Liver (tissue), 9 donors: Measurements from ENCODE around the gene CMTM2. TPM values are rescaled to one million over a fixed set of nuclear protein-coding genes. Genes with fewer than 3 reads are reported as not detected.

Source experiments
- DNase-seq: peaks from one replicate; pipeline ENCODE4 v3.0.0-alpha.2; 2017; ENCODE audit warnings: low spot score
- H3K27ac ChIP-seq, 2 donors: one replicate each; pipeline ENCODE4 v1.7.0; 2013; ENCODE audit warnings: inconsistent platforms in 2 of 2, low read length in 2 of 2, control low read depth in 1 of 2, low read depth in 1 of 2, mild to moderate bottlenecking in 1 of 2
- H3K27me3 ChIP-seq, 4 donors: one replicate each; pipeline versions ENCODE4 v1.6.1 to v1.7.0; 2013; ENCODE audit warnings: low read length in 3 of 4, inconsistent platforms in 1 of 4, mild to moderate bottlenecking in 1 of 4, moderate library complexity in 1 of 4; ENCODE audit not compliant: control insufficient read depth in 4 of 4, insufficient read depth in 4 of 4
- H3K36me3 ChIP-seq, 4 donors: one replicate each; pipeline versions ENCODE4 v1.6.1 to v1.7.0; 2013; ENCODE audit warnings: low read length in 3 of 4, mild to moderate bottlenecking in 3 of 4, low read depth in 1 of 4, moderate library complexity in 1 of 4; ENCODE audit not compliant: control insufficient read depth in 4 of 4, insufficient read depth in 3 of 4
- H3K4me1 ChIP-seq, 4 donors: one replicate each; pipeline versions ENCODE4 v1.6.1 to v1.7.0; 2013; ENCODE audit warnings: low read length in 3 of 4, mild to moderate bottlenecking in 3 of 4, moderate library complexity in 1 of 4; ENCODE audit not compliant: control insufficient read depth in 4 of 4, insufficient read depth in 4 of 4
- H3K4me3 ChIP-seq, 3 donors: one replicate each; pipeline versions ENCODE4 v1.6.1 to v1.7.0; 2013; ENCODE audit warnings: low read length in 3 of 3, control low read depth in 1 of 3, low read depth in 1 of 3, mild to moderate bottlenecking in 1 of 3
- H3K9ac ChIP-seq, 2 donors: one replicate each; pipeline ENCODE4 v1.7.0; 2013; ENCODE audit warnings: low read length in 2 of 2, mild to moderate bottlenecking in 2 of 2, moderate library complexity in 2 of 2, control low read depth in 1 of 2, low read depth in 1 of 2
- H3K9me3 ChIP-seq, 4 donors: one replicate each; pipeline versions ENCODE4 v1.6.1 to v1.7.0; 2013; ENCODE audit warnings: low read length in 3 of 4; ENCODE audit not compliant: control insufficient read depth in 4 of 4
- CTCF ChIP-seq: fragments of 150-350 bp; IDR thresholded peaks from 2 replicates; pipeline ENCODE4 v1.5.1; 2017; ENCODE audit warnings: improper control_type of control experiment, low read depth, low read length; ENCODE audit not compliant: missing input control
- EGR1 ChIP-seq, 2 donors: IDR thresholded peaks; 2 replicates each; pipeline ENCODE4 v1.6.1; 2016 to 2018; ENCODE audit warnings: antibody characterized with exemption in 2 of 2, low read depth in 2 of 2
- FOXA2 ChIP-seq: IDR thresholded peaks from 2 replicates; pipeline ENCODE4 v1.6.1; 2016; ENCODE audit warnings: antibody characterized with exemption
- GABPA ChIP-seq, 2 donors: IDR thresholded peaks in 1 of 2; conservative IDR thresholded peaks in 1 of 2; 2 replicates each; pipeline ENCODE4 v1.6.1; 2016; ENCODE audit warnings: antibody characterized with exemption in 2 of 2, mild to moderate bottlenecking in 1 of 2, moderate library complexity in 1 of 2
- HNF4A ChIP-seq, 2 donors: conservative IDR thresholded peaks; 2 replicates each; pipeline ENCODE4 v1.6.1; 2016; ENCODE audit warnings: antibody characterized with exemption in 2 of 2, mild to moderate bottlenecking in 2 of 2
- HNF4G ChIP-seq: IDR thresholded peaks from 2 replicates; pipeline ENCODE4 v1.6.1; 2016; ENCODE audit warnings: antibody characterized with exemption
- JUND ChIP-seq, 2 donors: IDR thresholded peaks; 2 replicates each; pipeline ENCODE4 v1.6.1; 2016; ENCODE audit warnings: antibody characterized with exemption in 2 of 2
- NR2F2 ChIP-seq: IDR thresholded peaks from 2 replicates; pipeline ENCODE4 v1.6.1; 2016; ENCODE audit warnings: antibody characterized with exemption
- RXRA ChIP-seq, 2 donors: IDR thresholded peaks; 2 replicates each; pipeline ENCODE4 v1.6.1; 2017 to 2018; ENCODE audit warnings: antibody characterized with exemption in 2 of 2, mild to moderate bottlenecking in 1 of 2
- SP1 ChIP-seq: IDR thresholded peaks from 2 replicates; pipeline ENCODE4 v1.6.1; 2018; ENCODE audit warnings: antibody characterized with exemption, mild to moderate bottlenecking
- TAF1 ChIP-seq: conservative IDR thresholded peaks from 2 replicates; pipeline ENCODE4 v1.6.1; 2016; ENCODE audit warnings: antibody characterized with exemption, mild to moderate bottlenecking
- YY1 ChIP-seq: IDR thresholded peaks from 2 replicates; pipeline ENCODE4 v1.6.1; 2016; ENCODE audit warnings: antibody characterized with exemption, mild to moderate bottlenecking
- WGBS: extraction: QIAGEN DNeasy Blood & Tissue Kit; methylation state at CpG from one replicate; pipeline ENCODE4 v1.1.7; 2013; 5-methylcytosine and 5-hydroxymethylcytosine counted together
- polyA plus RNA-seq, 2 donors: library from polyadenylated mRNA; stranded (reverse) in 1 of 2; unstranded in 1 of 2; fragments of 200-250 nt in 1 of 2; fragments of >200 nt in 1 of 2; fragmentation: Nextera tagmentation in 1 of 2; extraction: Ambion mirVana in 1 of 2; gene quantifications; one replicate each; pipeline versions ENCODE4 v1.2.1 to v1.2.3, GENCODE V29; 2013 to 2015
- total RNA-seq, 2 donors: library from RNA; depleted of rRNA; stranded (reverse); fragments of >200 nt; gene quantifications; one replicate each; pipeline ENCODE4 v1.2.3, GENCODE V29; 2014
- TF ChIP-seq, protein P1 (sequence below): IDR thresholded peaks from 2 replicates; pipeline ENCODE4 v1.6.1; 2016; ENCODE audit warnings: antibody characterized with exemption
- TF ChIP-seq, protein P2 (sequence below): IDR thresholded peaks from 2 replicates; pipeline ENCODE4 v1.6.1; 2016; ENCODE audit warnings: antibody characterized with exemption
- donor health status: healthy.
- donor health status: healthy.
- donor health status: healthy.
- donor health status: healthy.
- donor health status: healthy.

CMTM2 gene
- total and polyA plus RNA-seq, 4 donors = 0.50 to 1.1 (median 0.62) TPM

GRCh38 chr16:66600477-66600876 is 21.2 kb downstream of the CMTM2 start:
- no peak for DNase-seq

GRCh38 chr16:66601471-66601870 is 22.2 kb downstream of the CMTM2 start:
- WGBS = 96% methylated on average over 5 of the region's 5 CpGs
- no peak overlapping the region for H3K9ac ChIP-seq
- H3K9me3 ChIP-seq = no peaks in the 10 kb centered on the region
- H3K36me3 ChIP-seq = no peaks in the 10 kb centered on the region
- no peak for DNase-seq
- no peaks in the 10 kb centered on the region for H3K27me3 ChIP-seq
- no peak overlapping the region for H3K4me3 ChIP-seq
- no peak for TF ChIP-seq SP1
- no peak for TF ChIP-seq NR2F2
- no peak for TF ChIP-seq FOXA2
- no peak for TF ChIP-seq HNF4A (conservative IDR thresholded peaks at IDR 0.05)
- no peak for TF ChIP-seq TAF1
- TF ChIP-seq, protein P1, sequence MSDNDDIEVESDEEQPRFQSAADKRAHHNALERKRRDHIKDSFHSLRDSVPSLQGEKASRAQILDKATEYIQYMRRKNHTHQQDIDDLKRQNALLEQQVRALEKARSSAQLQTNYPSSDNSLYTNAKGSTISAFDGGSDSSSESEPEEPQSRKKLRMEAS = no peak
- no peak for TF ChIP-seq YY1
- TF ChIP-seq HNF4G = no peak
- H3K4me1 ChIP-seq = peaks cover 2 to 12% (median 6%) of the 10 kb centered on the region in 4 donors
- no peak overlapping the region for H3K27ac ChIP-seq

More at GRCh38 chr16:66600477-66600876, 21.2 kb downstream of the CMTM2 start:
- Histone ChIP-seq H3K4me1 (peaks cover 0 to 9% (median 3%) of the 10 kb centered on the region in 4 donors), H3K36me3 (no peaks in the 10 kb centered on the region), H3K27ac (no peak overlapping the region), H3K9ac (no peak overlapping the region), H3K27me3 (no peaks in the 10 kb centered on the region), H3K4me3 (no peak overlapping the region), H3K9me3 (no peaks in the 10 kb centered on the region)
- WGBS = 96% methylated on average over 1 of the region's 1 CpG
- TF ChIP-seq TAF1 (no peak), CTCF (no peak)

- Histone ChIP-seq H3K9me3 (no peaks in the 10 kb centered on the region), H3K27ac (peak overlapping the region in 1 of 2 donors; percentile 31), H3K4me1 (peaks cover 2 to 16% (median 7%) of the 10 kb centered on the region in 4 donors), H3K4me3 (peak overlapping the region; percentile 1 to 70 (median 26)), H3K27me3 (no peaks in the 10 kb centered on the region), H3K36me3 (no peaks in the 10 kb centered on the region), H3K9ac (no peak overlapping the region)
- TF ChIP-seq, protein P1 = no peak
- TF ChIP-seq JUND (IDR thresholded peaks at IDR 0.05) (no peak), GABPA (IDR thresholded peaks at IDR 0.05 in 1 of 2, conservative IDR thresholded peaks at IDR 0.05 in 1 of 2) (no peak), YY1 (no peak), TAF1 (no peak), CTCF (no peak), HNF4G (no peak), EGR1 (IDR thresholded peaks at IDR 0.05; ENCODE audit: low read depth in 2 of 2) (no peak), RXRA (IDR thresholded peaks at IDR 0.05) (no peak), SP1 (no peak), HNF4A (conservative IDR thresholded peaks at IDR 0.05) (no peak), FOXA2 (no peak)
- TF ChIP-seq, protein P2, sequence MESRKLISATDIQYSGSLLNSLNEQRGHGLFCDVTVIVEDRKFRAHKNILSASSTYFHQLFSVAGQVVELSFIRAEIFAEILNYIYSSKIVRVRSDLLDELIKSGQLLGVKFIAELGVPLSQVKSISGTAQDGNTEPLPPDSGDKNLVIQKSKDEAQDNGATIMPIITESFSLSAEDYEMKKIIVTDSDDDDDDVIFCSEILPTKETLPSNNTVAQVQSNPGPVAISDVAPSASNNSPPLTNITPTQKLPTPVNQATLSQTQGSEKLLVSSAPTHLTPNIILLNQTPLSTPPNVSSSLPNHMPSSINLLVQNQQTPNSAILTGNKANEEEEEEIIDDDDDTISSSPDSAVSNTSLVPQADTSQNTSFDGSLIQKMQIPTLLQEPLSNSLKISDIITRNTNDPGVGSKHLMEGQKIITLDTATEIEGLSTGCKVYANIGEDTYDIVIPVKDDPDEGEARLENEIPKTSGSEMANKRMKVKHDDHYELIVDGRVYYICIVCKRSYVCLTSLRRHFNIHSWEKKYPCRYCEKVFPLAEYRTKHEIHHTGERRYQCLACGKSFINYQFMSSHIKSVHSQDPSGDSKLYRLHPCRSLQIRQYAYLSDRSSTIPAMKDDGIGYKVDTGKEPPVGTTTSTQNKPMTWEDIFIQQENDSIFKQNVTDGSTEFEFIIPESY = no peak
- peak; percentile 56 for DNase-seq
- WGBS = 40% methylated on average over 32 of the region's 32 CpGs
Measured at GRCh38 chr16:66603537-66604375, 24.5 kb downstream of the CMTM2 start.
